Measurements from ENCODE around the gene MAPK8IP3.

The MAPK8IP3 gene

GRCh38 chr16:1762196-1762878 lies 56.3 kb downstream of the MAPK8IP3 start:
- in situ Hi-C loops (cut with MboI; ENCODE audit: low sequenced_read_pairs), result no loop called here

- in situ Hi-C loops (cut with MboI; ENCODE audit: low sequenced_read_pairs), result no loop called here
These were observed 57.0 kb downstream of the MAPK8IP3 start for GRCh38 chr16:1762879-1763520.

DNA sequence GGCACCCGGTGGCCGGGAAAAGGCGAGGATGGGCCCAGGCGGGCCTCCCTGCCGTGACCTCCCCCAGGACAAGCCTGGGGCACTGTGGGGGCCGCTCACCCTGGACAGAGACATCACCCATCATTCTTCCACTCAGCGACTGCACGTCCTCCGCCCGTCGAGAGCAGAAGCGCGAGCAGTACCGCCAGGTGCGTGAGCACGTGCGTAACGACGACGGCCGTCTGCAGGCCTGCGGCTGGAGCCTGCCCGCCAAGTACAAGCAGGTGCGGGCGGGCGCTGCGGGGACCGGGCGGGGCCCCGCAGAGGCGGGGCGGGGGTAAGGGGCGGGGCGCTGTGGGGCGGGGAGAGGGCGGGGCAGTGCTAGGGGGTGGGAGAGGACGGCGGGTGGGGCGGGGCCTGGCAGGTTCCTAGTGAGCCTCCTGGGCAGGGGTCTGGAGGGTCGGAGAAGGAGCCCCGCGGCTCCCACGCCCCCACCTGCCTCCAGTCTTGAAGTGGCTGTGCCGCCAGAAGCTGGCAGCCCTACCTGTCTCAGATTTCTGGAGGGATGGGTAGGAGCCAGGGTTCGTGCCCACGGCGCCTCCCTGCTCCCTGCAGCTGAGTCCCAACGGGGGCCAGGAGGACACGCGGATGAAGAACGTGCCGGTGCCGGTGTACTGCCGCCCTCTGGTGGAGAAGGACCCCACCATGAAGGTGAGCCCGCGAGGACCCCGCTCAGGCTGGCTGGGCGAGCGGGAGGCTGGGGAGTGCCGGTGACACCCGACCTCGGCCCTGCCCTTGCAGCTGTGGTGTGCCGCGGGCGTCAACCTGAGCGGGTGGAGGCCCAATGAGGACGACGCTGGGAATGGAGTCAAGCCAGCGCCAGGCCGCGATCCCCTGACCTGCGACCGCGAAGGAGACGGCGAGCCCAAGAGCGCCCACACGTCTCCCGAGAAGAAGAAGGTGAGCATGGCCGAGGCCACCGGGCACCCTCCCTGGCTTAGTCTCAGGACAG lies 57.8 kb downstream of the MAPK8IP3 start:
- in situ Hi-C loops (cut with MboI; ENCODE audit: low sequenced_read_pairs), result no loop called here

GRCh38 chr16:1764971-1765370 lies 59.0 kb downstream of the MAPK8IP3 start:
- in situ Hi-C loops (cut with MboI; ENCODE audit: low sequenced_read_pairs), result no loop called here

DNA sequence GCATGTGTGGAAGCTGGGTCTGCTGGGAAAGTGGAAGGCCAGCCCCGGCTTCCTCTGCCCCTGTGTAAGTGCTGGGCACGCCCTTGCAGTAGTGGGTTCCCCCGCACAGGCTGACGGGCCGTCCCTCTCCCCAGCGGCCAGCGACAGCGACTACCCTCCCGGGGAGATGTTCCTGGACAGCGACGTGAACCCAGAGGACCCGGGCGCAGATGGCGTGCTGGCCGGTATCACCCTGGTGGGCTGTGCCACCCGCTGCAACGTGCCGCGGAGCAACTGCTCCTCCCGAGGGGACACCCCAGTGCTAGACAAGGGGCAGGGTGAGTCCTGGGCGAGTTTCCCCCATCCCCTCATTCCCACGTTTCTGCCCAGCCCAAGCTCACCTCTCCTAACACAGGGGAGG lies 59.8 kb downstream of the MAPK8IP3 start:
- in situ Hi-C loops (cut with MboI; ENCODE audit: low sequenced_read_pairs), result no loop called here

DNA sequence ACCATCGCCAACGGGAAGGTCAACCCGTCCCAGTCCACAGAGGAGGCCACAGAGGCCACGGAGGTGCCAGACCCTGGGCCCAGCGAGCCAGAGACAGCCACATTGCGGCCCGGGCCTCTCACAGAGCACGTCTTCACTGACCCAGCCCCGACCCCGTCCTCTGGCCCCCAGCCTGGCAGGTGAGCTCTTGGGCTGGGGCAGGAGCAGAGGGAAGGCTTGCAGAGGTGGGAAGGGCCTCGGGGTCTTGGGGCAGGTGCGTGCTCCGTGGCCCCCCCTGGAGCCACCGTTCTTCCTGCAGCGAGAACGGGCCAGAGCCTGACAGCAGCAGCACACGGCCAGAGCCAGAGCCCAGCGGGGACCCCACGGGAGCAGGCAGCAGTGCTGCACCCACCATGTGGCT lies 60.2 kb downstream of the MAPK8IP3 start:
- in situ Hi-C loops (cut with MboI; ENCODE audit: low sequenced_read_pairs), result no loop called here

DNA sequence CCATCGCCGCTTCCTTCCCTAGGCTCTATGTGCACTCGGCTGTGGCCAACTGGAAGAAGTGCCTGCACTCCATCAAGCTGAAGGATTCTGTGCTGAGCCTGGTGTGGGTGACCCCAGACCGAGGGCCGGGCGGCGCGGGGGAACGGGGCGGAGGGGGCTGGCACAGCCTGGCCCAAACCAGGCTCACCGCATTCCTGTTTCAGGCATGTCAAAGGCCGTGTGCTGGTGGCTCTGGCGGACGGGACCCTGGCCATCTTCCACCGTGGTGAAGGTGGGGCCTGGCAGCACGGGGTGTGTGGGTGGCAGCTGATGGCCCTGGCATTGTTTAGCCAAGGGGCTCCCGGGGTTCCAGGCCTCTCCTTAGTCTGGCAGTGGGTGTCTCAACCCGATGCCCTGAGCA lies 60.7 kb downstream of the MAPK8IP3 start:
- in situ Hi-C loops (cut with MboI; ENCODE audit: low sequenced_read_pairs), result no loop called here

GRCh38 chr16:1767116-1767994 lies 61.4 kb downstream of the MAPK8IP3 start:
- in situ Hi-C loops (cut with MboI; ENCODE audit: low sequenced_read_pairs), result no loop called here

GRCh38 chr16:1768061-1768766 lies 62.2 kb downstream of the MAPK8IP3 start:
- in situ Hi-C loops (cut with MboI; ENCODE audit: low sequenced_read_pairs), result no loop called here

DNA sequence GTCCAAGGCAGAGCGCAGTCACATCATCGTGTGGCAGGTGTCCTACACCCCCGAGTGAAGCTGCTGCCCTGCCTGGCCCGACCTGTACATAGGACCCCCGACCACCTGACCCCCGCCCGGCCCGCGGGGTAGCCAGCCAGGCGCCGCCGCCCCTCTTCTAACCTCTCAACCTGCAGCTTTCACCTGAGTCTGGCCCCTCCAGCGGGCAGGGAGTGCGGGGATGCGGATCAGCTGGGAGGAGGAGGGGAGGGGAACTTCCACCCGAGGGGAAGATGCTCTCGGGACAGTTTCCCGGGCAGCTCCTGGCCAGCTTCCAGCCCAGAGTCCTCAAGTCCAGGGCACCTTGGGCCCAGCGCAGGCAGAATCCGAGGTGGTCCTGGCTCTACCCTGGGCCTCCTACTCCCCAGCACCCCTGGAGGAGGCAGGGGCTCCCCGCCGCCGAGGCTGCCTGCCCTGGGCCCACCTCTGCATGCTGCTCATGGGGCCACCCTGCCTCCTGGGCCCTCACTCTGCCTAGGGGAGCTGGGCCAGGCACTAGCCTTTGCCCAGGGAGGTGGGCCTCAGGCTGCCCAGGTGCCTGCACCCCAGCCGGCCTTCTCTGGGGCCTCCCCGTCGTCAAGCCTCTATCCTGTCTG lies 62.9 kb downstream of the MAPK8IP3 start:
- in situ Hi-C loops (cut with MboI; ENCODE audit: low sequenced_read_pairs), result no loop called here

DNA sequence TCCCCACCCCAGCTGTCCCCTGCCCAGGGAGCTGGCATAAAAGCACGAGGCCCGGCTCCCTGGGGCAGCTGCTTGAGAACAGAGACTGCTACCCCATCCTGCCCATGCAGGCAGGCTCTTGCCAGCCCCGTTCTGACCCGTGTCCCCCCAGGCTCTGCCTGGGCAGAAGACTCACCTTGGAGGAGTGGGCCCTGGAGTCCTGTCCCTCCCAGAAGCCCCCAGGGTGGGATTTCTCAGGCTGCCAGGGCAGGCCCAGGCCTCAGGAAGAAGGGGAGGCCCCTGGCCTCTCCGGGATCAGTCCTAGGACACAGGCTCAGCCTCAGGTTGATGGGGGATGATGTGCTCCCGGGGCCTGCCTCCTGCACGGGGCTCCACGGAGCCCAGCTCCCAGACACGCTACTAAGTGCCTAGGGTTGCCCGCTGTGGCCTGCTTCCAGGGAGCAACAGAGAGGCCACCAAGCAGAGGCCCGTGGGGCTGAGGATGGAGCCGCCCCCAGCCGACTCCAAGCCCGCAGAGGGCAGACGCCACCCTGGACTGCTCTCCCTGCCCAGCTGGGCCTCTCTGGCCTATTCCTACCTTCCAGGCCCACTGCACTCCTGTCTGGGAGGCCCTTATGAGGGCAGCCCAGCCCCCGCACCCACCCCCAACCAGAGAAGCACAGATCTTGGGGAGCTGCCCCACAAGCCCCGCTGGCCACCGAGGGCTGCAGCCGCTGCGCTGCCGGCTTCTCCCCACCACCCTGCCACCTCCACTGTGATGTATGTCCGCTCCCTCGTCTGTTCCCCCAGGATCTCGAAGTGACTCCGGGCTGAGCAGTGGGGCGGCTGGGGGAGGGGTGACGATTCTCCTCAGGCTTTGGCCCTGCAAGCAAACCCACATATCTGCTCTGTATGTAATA lies 63.7 kb downstream of the MAPK8IP3 start:
- in situ Hi-C loops (cut with MboI; ENCODE audit: low sequenced_read_pairs), result no loop called here

DNA sequence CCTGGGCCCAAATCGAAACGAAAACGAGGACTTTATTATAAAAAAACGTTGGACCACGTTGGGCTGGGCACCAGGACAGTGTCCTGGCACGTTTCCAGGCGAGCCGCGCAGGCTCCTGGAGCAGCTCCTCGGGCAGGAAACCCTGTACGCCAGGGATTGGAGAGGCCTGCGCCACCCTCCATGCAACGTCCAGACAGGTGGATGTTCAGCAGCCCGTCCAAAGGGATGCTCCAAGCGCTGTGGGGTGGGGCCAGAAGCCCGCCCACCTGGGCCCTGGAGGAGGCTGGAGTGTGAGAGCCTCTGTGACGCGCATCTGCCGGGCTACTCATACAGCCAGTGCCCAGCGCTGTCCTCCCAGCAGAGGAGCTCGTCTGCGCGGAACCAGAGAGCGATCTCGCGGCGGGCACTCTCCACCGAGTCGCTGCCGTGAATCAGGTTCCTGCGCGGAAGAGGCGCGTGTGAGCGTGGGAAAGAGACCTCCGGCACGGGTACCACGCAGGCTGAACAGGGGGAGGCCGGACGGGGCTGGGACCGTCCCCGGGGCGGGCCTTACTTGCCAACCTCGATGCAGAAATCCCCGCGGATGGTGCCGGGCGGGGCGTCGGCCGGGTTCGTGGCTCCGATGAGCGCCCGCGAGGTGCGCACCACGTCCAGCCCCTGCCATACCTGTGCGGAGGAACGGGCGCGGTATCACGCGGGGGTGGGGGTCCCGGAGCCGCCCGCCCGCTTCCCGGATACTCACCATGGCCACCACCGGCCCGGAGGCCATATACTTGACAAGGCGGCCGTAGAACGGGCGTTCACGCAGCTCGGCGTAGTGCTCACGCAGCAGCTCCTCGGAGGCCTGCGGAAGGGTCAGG lies 64.6 kb downstream of the MAPK8IP3 start:
- in situ Hi-C loops (cut with MboI; ENCODE audit: low sequenced_read_pairs), result no loop called here

DNA sequence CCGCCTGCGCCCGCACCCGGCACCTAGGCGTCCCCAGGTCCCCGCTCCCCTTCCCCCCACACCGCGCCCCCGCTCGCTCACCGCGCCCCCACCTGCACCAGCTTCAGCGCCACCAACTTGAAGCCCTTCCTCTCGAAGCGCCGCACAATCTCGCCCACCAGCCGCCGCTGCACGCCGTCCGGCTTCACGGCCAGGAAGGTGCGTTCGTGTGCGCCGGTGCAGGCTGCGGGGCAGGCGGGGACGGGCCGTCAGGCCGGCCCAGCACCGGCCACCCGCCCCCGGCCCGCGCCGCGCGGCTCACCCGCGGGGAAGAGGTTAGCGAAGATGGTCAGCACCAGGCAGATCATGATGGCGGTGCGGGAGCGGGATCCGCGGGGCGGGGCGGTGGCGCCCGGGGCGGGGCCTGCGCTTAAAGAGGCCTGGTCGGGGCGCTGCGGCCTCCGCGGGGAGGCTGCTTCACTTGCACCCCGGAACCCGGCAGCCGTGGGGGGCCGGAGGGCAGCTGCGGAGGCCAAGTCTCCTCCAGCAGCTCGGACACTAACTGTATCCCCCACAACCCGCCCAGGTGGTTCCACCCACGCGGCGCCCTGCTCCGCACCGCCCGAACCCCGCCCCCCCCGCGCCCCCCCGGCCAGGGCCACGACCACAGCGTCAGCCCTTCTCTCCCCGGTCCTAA lies 65.3 kb downstream of the MAPK8IP3 start, which contains the start of gene NME3:
Gene NME3, minus strand, starts transcription at position 356 of the 676 bp plus-strand sequence. Its CDS starts 9 bp downstream, at position 347.
- in situ Hi-C loops (cut with MboI; ENCODE audit: low sequenced_read_pairs), result no loop called here

DNA sequence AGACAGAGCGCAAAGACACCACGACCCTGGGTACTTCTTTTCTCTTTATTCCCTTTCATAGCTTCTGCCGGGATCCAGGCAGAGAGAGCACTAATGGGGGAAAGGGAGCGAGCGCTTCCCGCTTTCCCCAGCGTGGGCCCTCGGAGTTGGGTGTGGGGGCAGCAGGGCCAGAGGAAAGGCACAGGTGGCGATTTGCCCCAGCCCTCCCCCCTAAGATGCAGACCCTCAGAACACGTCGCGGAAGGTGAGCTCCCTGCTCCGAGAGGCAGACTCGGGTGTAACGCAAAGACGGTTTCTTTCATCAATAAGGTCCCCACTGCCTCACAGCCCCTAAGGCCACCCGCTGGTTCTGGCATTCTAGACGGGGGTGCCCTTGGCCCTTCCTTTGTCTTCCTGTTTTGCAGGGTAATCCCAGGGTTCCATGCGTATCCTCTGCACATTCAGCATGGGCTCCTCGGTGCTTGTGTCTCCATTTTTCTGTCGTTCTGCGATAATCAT lies 65.9 kb downstream of the MAPK8IP3 start:
- in situ Hi-C loops (cut with MboI; ENCODE audit: low sequenced_read_pairs), result no loop called here

DNA sequence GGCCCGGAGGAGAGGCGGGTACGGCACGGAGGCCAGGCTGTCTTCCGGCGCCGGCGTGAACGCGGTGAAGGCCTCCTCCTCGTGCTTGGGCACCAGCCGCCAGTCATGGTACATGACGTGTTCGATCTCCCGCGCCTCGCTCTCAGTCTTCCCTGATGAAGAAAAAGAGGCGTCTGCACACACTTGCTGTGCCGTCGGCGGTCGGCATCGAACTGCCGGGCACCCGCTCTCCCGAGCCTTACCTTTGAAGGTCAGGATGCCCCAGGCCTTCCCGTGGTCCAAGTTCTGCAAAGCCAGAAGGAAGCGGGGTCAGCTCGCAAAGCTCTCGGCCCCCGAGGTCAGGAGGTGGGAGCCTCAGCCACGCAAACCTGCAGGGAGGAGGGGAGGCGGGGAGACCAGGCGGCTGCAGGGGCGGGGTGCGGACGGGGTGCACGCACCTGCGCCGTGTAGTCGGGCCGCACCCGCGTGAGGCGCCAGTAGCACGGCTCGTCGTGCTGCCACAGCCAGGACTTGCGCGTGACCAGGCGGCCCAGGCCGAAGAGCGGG lies 66.4 kb downstream of the MAPK8IP3 start, which contains the start of gene EME2:
Gene EME2, plus strand, starts transcription at position 449 of the 546 bp plus-strand sequence. CDS start 418 bp downstream, outside the sequence.
- in situ Hi-C loops (cut with MboI; ENCODE audit: low sequenced_read_pairs), result no loop called here

All from HL-60/S4 treated with retinoic acid at 250 ng/mL for 4 days and 3 days (cell line).